K562 (cell line): ENCODE measurements around the gene BLVRA. TPM values are rescaled to one million over a fixed set of nuclear protein-coding genes. Genes with fewer than 3 reads are reported as not detected.

Experiments
- CBX1 ChIP-seq: sonication (generic); IDR thresholded peaks from 2 replicates; pipeline ENCODE4 v1.6.1; 2016; ENCODE audit warnings: antibody characterized with exemption, low read depth, mild to moderate bottlenecking
- CBX5 ChIP-seq: IDR thresholded peaks from 2 replicates; pipeline ENCODE4 v1.6.1; 2014; ENCODE audit warnings: low read depth, borderline replicate concordance
- EHMT2 ChIP-seq: fragments of 450-650 bp; IDR thresholded peaks from 2 replicates; pipeline ENCODE4 v1.6.1; 2018; ENCODE audit warnings: antibody characterized with exemption
- ELF1 ChIP-seq: fragments of 200-800 bp; sonication (Bioruptor generic); IDR thresholded peaks from 2 replicates; pipeline ENCODE4 v1.6.1; 2016; ENCODE audit warnings: missing genetic modification characterization, missing compliant biosample characterization
- GATA2 ChIP-seq: sonication (generic); formaldehyde crosslinking; IDR thresholded peaks from 2 replicates; pipeline ENCODE4 v1.4.0; 2020; ENCODE audit warnings: mild to moderate bottlenecking, missing genetic modification reagents
- HMGN3 ChIP-seq: IDR thresholded peaks from 2 replicates; pipeline ENCODE4 v1.6.1; 2011; ENCODE audit warnings: borderline replicate concordance, low read depth, mild to moderate bottlenecking, mixed read lengths, low read length; ENCODE audit not compliant: insufficient read length; ENCODE audit errors: extremely low read depth
- HOXB6 ChIP-seq: fragments of 250-450 bp; sonication (Bioruptor Pico); IDR thresholded peaks from 2 replicates; pipeline ENCODE4 v1.5.1; 2022; ENCODE audit warnings: mild to moderate bottlenecking, borderline replicate concordance
- MCM5 ChIP-seq: fragments of 450-650 bp; IDR thresholded peaks from 2 replicates; pipeline ENCODE4 v1.6.1; 2016; ENCODE audit warnings: low read depth
- MTA1 ChIP-seq: fragments of 450-650 bp; IDR thresholded peaks from 2 replicates; pipeline ENCODE4 v1.6.1; 2017; ENCODE audit warnings: borderline replicate concordance
- RAD51 ChIP-seq: fragments of 450-650 bp; IDR thresholded peaks from 2 replicates; pipeline ENCODE4 v1.7.1; 2016; ENCODE audit warnings: low read depth, mild to moderate bottlenecking, borderline replicate concordance
- RFX5 ChIP-seq: IDR thresholded peaks from 2 replicates; pipeline ENCODE4 v1.6.1; 2011; ENCODE audit warnings: low read depth, mild to moderate bottlenecking, improper control_type of control experiment, low read length
- SLC30A9 ChIP-seq: fragments of 250-450 bp; sonication (Bioruptor Pico); IDR thresholded peaks from 2 replicates; pipeline ENCODE4 v1.8.0; 2022; ENCODE audit warnings: mild to moderate bottlenecking, moderate library complexity
- TAF9B ChIP-seq: fragments of 450-650 bp; IDR thresholded peaks from 2 replicates; pipeline ENCODE4 v1.6.1; 2018; ENCODE audit warnings: mild to moderate bottlenecking; ENCODE audit not compliant: partially characterized antibody
- TARDBP ChIP-seq: fragments of 450-650 bp; IDR thresholded peaks from 2 replicates; pipeline ENCODE4 v1.6.1; 2016
- ZBTB7A ChIP-seq: IDR thresholded peaks from 2 replicates; pipeline ENCODE4 v1.6.1; 2011; ENCODE audit warnings: low read depth, mild to moderate bottlenecking, low read length, moderate library complexity, borderline replicate concordance; ENCODE audit not compliant: control insufficient read depth
- ZBTB8A ChIP-seq: fragments of 450-650 bp; IDR thresholded peaks from 2 replicates; pipeline ENCODE4 v1.6.1; 2018; ENCODE audit warnings: mild to moderate bottlenecking, moderate library complexity; ENCODE audit not compliant: partially characterized antibody
- ZNF551 ChIP-seq: fragments of 250-450 bp; sonication (Bioruptor Pico); IDR thresholded peaks from 2 replicates; pipeline ENCODE4 v1.5.0; 2021; ENCODE audit warnings: mild to moderate bottlenecking, moderate library complexity
- polyA plus RNA-seq, 8 experiments: library from polyadenylated mRNA; depleted of rRNA in 4 of 8; stranded (reverse) in 5 of 8; unstranded in 3 of 8; fragments of >200 nt; fragmentation: Nextera tagmentation in 2 of 8; fragmentation: Illumina TruSeq in 1 of 8; extraction: Ambion mirVana in 2 of 8; extraction: Trizol in 1 of 8; gene quantifications; 2 replicates each; pipeline versions ENCODE4 v1.2.1 to v1.2.3, GENCODE V29; 2011 to 2014; ENCODE audit warnings: inconsistent platforms in 1 of 8, missing spikeins in 1 of 8
- total RNA-seq, 7 experiments: library from RNA; depleted of rRNA in 6 of 7; stranded (reverse); fragments of >200 nt in 6 of 7; fragmentation: Illumina TruSeq in 2 of 7; extraction: Trizol in 2 of 7; gene quantifications; 2 replicates each; pipeline versions ENCODE4 v1.2.1 to v1.2.3, GENCODE V29; 2011 to 2021; ENCODE audit warnings: low replicate concordance in 1 of 7
- TF ChIP-seq, protein P1 (sequence below), 3 experiments: fragments of 200-800 bp in 1 of 3; sonication (Bioruptor generic) in 1 of 3; sonication (generic) in 1 of 3; formaldehyde crosslinking in 1 of 3; IDR thresholded peaks; 2 replicates each; pipeline versions ENCODE4 v1.6.1 to v1.8.0; 2016 to 2022; ENCODE audit warnings: mild to moderate bottlenecking in 2 of 3, missing compliant biosample characterization in 2 of 3, missing genetic modification characterization in 2 of 3, missing genetic modification reagents in 1 of 3
- TF ChIP-seq, protein P2 (sequence below): sonication (generic); formaldehyde crosslinking; IDR thresholded peaks from 2 replicates; pipeline ENCODE4 v1.8.1; 2023; ENCODE audit warnings: mild to moderate bottlenecking, missing genetic modification reagents
- TF ChIP-seq, protein P3 (sequence below): sonication (generic); IDR thresholded peaks from 2 replicates; pipeline ENCODE4 v1.6.1; 2016
- TF ChIP-seq, protein P4 (sequence below): sonication (generic); formaldehyde crosslinking; IDR thresholded peaks from 2 replicates; pipeline ENCODE4 v1.8.0; 2022; ENCODE audit warnings: mild to moderate bottlenecking, missing genetic modification reagents

Gene BLVRA
- total and polyA plus RNA-seq, 9 of the 15 experiments (the other 6 are each of a cell fraction or from before 2014, with no cell fraction given): 48.5 to 147 (median 61.5) TPM

DNA sequence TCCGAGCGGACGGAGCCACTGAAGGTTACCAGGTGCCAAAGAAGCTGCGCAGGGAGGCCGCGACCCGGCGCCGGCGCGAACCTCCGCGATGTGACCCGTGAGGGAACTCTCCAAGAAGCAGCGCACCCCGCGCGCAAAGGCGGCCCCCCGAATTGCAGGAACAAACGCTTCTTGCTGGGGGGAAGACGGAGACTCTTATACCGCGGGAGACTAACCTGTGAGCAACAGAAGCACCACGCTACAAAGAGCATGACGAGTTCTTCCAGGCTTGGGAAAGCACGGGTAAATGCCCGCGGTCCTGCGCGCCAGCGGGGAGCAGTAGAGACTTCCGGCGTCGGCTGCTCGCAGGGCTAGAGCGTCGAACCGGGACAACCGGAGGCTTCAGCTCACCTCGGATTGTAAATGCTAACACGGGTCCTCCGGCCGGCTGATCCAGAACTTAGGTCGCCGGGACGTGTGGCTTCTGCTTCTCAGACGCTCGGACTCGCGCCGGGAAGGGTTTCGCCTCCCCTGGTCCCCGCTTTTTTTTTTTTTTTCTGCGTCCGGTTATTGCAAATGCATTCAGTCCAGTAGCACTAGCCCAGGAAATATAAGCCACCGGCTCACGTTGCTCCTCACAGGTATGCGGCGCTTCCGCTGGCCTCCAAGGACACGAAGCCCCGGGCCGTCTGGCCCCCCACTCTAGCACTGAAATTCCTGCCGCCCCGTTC is 29.1 kb upstream of the BLVRA start, which contains the start of gene COA1 (continued):
- TF ChIP-seq, protein P1, sequence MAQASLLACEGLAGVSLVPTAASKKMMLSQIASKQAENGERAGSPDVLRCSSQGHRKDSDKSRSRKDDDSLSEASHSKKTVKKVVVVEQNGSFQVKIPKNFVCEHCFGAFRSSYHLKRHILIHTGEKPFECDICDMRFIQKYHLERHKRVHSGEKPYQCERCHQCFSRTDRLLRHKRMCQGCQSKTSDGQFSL (CRISPR knock-in tag; IDR thresholded peaks at IDR 0.05): no peak
- TF ChIP-seq, protein P1 (tag; IDR thresholded peaks at IDR 0.05): 0 out of 4 replicates have a peak, but pooled peaks of 1 of the 2 experiments have one; percentile 29
- TF ChIP-seq, protein P2, sequence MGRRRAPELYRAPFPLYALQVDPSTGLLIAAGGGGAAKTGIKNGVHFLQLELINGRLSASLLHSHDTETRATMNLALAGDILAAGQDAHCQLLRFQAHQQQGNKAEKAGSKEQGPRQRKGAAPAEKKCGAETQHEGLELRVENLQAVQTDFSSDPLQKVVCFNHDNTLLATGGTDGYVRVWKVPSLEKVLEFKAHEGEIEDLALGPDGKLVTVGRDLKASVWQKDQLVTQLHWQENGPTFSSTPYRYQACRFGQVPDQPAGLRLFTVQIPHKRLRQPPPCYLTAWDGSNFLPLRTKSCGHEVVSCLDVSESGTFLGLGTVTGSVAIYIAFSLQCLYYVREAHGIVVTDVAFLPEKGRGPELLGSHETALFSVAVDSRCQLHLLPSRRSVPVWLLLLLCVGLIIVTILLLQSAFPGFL (CRISPR knock-in tag): no peak; the same call in 1 of the 2 replicates
- TF ChIP-seq EHMT2: no peak
- TF ChIP-seq ZNF551 (CRISPR knock-in tag): no peak
- TF ChIP-seq RFX5: no peak
- TF ChIP-seq CBX5: no peak
- TF ChIP-seq HOXB6: no peak
- TF ChIP-seq, protein P3, sequence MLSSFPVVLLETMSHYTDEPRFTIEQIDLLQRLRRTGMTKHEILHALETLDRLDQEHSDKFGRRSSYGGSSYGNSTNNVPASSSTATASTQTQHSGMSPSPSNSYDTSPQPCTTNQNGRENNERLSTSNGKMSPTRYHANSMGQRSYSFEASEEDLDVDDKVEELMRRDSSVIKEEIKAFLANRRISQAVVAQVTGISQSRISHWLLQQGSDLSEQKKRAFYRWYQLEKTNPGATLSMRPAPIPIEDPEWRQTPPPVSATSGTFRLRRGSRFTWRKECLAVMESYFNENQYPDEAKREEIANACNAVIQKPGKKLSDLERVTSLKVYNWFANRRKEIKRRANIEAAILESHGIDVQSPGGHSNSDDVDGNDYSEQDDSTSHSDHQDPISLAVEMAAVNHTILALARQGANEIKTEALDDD: peak; percentile 16; the same call in 1 of the 2 replicates
- TF ChIP-seq ELF1 (tag): peak; percentile 59; the same call in 1 of the 2 replicates
- TF ChIP-seq MCM5: no peak
- peak; percentile 88 for TF ChIP-seq HMGN3
- TF ChIP-seq, protein P4, sequence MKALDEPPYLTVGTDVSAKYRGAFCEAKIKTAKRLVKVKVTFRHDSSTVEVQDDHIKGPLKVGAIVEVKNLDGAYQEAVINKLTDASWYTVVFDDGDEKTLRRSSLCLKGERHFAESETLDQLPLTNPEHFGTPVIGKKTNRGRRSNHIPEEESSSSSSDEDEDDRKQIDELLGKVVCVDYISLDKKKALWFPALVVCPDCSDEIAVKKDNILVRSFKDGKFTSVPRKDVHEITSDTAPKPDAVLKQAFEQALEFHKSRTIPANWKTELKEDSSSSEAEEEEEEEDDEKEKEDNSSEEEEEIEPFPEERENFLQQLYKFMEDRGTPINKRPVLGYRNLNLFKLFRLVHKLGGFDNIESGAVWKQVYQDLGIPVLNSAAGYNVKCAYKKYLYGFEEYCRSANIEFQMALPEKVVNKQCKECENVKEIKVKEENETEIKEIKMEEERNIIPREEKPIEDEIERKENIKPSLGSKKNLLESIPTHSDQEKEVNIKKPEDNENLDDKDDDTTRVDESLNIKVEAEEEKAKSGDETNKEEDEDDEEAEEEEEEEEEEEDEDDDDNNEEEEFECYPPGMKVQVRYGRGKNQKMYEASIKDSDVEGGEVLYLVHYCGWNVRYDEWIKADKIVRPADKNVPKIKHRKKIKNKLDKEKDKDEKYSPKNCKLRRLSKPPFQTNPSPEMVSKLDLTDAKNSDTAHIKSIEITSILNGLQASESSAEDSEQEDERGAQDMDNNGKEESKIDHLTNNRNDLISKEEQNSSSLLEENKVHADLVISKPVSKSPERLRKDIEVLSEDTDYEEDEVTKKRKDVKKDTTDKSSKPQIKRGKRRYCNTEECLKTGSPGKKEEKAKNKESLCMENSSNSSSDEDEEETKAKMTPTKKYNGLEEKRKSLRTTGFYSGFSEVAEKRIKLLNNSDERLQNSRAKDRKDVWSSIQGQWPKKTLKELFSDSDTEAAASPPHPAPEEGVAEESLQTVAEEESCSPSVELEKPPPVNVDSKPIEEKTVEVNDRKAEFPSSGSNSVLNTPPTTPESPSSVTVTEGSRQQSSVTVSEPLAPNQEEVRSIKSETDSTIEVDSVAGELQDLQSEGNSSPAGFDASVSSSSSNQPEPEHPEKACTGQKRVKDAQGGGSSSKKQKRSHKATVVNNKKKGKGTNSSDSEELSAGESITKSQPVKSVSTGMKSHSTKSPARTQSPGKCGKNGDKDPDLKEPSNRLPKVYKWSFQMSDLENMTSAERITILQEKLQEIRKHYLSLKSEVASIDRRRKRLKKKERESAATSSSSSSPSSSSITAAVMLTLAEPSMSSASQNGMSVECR (CRISPR knock-in tag): peak; percentile 78
- TF ChIP-seq ZBTB8A: no peak
- no peak for TF ChIP-seq TARDBP
- peak; percentile 58; the same call in 1 of the 2 replicates for TF ChIP-seq RAD51
- no peak for TF ChIP-seq SLC30A9 (CRISPR knock-in tag)
- no peak for TF ChIP-seq MTA1
- TF ChIP-seq CBX1: peak; percentile 74
- peak; percentile 95 for TF ChIP-seq TAF9B
- TF ChIP-seq ZBTB7A: 0 out of 2 replicates have a peak, but pooled peaks have one; percentile 3
- no peak for TF ChIP-seq GATA2 (CRISPR knock-in tag)
